Kidney (tissue), 14 donors: ENCODE data around the gene CGREF1. TPM values are rescaled to one million over a fixed set of nuclear protein-coding genes. Genes with fewer than 3 reads are reported as not detected.

ENCODE experiments used
- DNase-seq, 5 donors: peaks; one replicate each; pipeline ENCODE4 v3.0.0-alpha.2; 2013 to 2020
- FAIRE-seq: peaks from 2 replicates; lab custom pipeline; 2012; peaks lifted over from hg19 to GRCh38; lab: Jason Lieb, UNC
- H3K27ac ChIP-seq, 2 donors: one replicate each; pipeline ENCODE4 v1.7.0; 2013; ENCODE audit warnings: low read depth in 2 of 2, low read length in 2 of 2, inconsistent platforms in 1 of 2
- H3K27me3 ChIP-seq: one replicate; pipeline ENCODE4 v1.7.1; 2013; ENCODE audit warnings: low read length, inconsistent platforms; ENCODE audit not compliant: control insufficient read depth, insufficient read depth
- H3K36me3 ChIP-seq, 3 donors: one replicate each; pipeline versions ENCODE4 v1.7.0 to v1.7.1; 2013; ENCODE audit warnings: low read length in 3 of 3, control low read depth in 1 of 3, inconsistent platforms in 1 of 3; ENCODE audit not compliant: insufficient read depth in 3 of 3, control insufficient read depth in 2 of 3
- H3K4me1 ChIP-seq, 3 donors: one replicate each; pipeline versions ENCODE4 v1.7.0 to v1.7.1; 2013; ENCODE audit warnings: low read length in 3 of 3, inconsistent platforms in 1 of 3, low read depth in 1 of 3; ENCODE audit not compliant: control insufficient read depth in 2 of 3, insufficient read depth in 2 of 3
- H3K4me3 ChIP-seq, 3 donors: one replicate each; pipeline versions ENCODE4 v1.7.0 to v1.8.1; 2013; ENCODE audit warnings: low read length in 3 of 3, control low read depth in 1 of 3, inconsistent platforms in 1 of 3
- H3K9ac ChIP-seq, 3 donors: one replicate each; pipeline versions ENCODE4 v1.7.0 to v1.7.1; 2013; ENCODE audit warnings: low read length in 3 of 3, control low read depth in 1 of 3, inconsistent platforms in 1 of 3
- H3K9me3 ChIP-seq, 3 donors: one replicate each; pipeline versions ENCODE4 v1.7.0 to v1.7.1; 2013; ENCODE audit warnings: low read length in 3 of 3, control low read depth in 1 of 3, inconsistent platforms in 1 of 3; ENCODE audit not compliant: control insufficient read depth in 2 of 3, insufficient read depth in 1 of 3
- CTCF ChIP-seq: IDR thresholded peaks from 3 replicates; pipeline ENCODE4 v1.5.1; 2012; ENCODE audit warnings: mild to moderate bottlenecking, moderate library complexity, borderline replicate concordance; ENCODE audit not compliant: insufficient read depth; ENCODE audit errors: extremely low read depth
- intact Hi-C: fragments of 100-400 bp; cut with DNase I; formaldehyde crosslinking; loops from one replicate; pipeline ENCODE4 v1.11.1; 2022
- polyA plus RNA-seq: library from polyadenylated mRNA; stranded (reverse); fragments of 350-450 nt; fragmentation: Illumina TruSeq; extraction: RNeasy Lipid Tissue Mini Kit (QIAGEN cat#74804); gene quantifications from one replicate; pipeline ENCODE4 v1.2.3, GENCODE V29; 2014; ENCODE audit warnings: low read depth, low replicate concordance; ENCODE audit not compliant: insufficient read depth
- total RNA-seq: library from RNA; stranded (reverse); fragmentation: NEBNext Ultra II Directional; extraction: Animal tissue kit (Norgen Biotek cat#: 25700); gene quantifications from one replicate; pipeline ENCODE4 v1.2.1, GENCODE V29; 2021
- donor health status: control.
- donor health status: control.
- donor health status: control.
- donor health status: control.
- donor health status: control.
- donor health status: DM: yes; HTN: yes; CAD: no.
- donor health status: Normal renal cell carcinoma (clear cell type).

The CGREF1 gene
- total and polyA plus RNA-seq, 2 donors from 2014 or later = 3.7 to 3.8 TPM

DNA sequence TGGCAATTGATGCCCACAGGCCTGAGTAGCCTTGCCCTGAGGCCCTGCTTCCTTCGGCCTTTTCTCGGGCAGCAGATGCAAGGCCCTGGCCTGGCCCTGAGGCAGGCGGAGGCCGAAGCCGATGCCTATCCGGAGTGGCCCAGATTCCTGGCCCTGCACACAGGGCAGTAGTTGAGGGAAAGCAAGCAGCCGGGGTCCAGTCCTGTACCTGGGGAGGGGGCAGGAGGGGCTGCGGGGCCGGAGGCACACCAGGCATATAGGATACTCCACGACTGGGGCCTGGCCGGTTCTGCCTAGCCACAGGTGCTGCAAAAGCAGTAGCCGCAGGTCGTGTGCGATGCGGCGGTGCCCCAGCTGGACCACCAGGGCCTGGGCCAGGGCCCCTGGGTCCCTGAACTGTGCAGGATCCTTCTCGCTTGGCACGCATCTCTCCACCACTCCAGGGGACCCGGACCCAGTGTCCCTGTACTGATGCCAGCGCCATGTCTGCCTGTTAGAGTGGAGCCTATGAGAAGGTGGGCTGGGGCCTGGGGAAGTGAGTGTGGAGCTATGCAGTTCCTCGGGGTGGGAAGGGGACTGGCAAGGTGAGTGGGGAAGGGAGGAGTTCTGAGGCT, 18.5 kb upstream of the CGREF1 start:
- FAIRE-seq = no peak
- Histone ChIP-seq H3K27me3 (no peaks in the 10 kb centered on the region), H3K4me3 (no peak overlapping the region), H3K36me3 (no peaks in the 10 kb centered on the region), H3K9me3 (no peaks in the 10 kb centered on the region), H3K27ac (no peak overlapping the region), H3K4me1 (peaks cover 0 to 11% (median 7%) of the 10 kb centered on the region in 3 donors), H3K9ac (no peak overlapping the region)
- peak in 1 of 5 donors; percentile 72 for DNase-seq
- intact Hi-C loops = no loop called here
- no peak for TF ChIP-seq CTCF

- Histone ChIP-seq H3K27me3 (no peaks in the 10 kb centered on the region), H3K27ac (no peak overlapping the region), H3K9ac (no peak overlapping the region), H3K4me3 (no peak overlapping the region), H3K4me1 (peaks cover 0 to 11% (median 7%) of the 10 kb centered on the region in 3 donors), H3K9me3 (no peaks in the 10 kb centered on the region), H3K36me3 (peaks cover under 1 to 2% (median 2%) of the 10 kb centered on the region in 3 donors)
- TF ChIP-seq CTCF = no peak
- FAIRE-seq = no peak
- intact Hi-C loops = no loop called here
- peak in 1 of 5 donors; percentile 54 for DNase-seq
These were observed 17.8 kb upstream of the CGREF1 start for GRCh38 chr2:27136751-27137150.

DNA sequence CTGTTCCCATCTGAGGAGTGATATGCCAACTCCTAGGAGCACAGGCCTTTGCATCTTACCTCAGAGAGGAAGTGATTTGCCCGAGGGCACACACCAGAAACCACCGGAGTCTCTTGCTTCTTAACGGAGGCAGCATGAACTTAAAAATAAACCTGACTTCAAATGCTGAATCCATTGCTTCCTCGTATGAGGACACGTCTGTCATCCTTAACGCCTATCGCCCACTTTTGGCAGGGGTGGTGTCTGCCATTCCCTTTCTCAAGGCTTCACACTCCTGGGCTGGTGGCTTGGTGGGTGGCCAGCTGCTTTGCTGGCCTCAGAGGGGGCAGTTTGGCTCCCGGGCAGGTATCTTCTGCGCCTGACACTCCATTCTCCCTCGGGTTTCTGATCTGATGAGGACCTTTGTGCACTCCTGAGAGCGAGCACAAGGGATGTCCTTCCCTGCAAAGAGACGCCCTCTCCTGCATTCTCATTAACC, 16.6 kb upstream of the CGREF1 start:
- Histone ChIP-seq H3K27me3 (no peaks in the 10 kb centered on the region), H3K36me3 (peaks cover 2 to 13% (median 6%) of the 10 kb centered on the region in 3 donors), H3K4me1 (peaks cover 0 to 11% (median 7%) of the 10 kb centered on the region in 3 donors), H3K9me3 (no peaks in the 10 kb centered on the region), H3K9ac (no peak overlapping the region), H3K4me3 (no peak overlapping the region), H3K27ac (no peak overlapping the region)
- TF ChIP-seq CTCF = no peak
- intact Hi-C loops = no loop called here
- DNase-seq = peak in 1 of 5 donors; percentile 33
- FAIRE-seq = no peak
